ENCODE measurements around the gene CHTF18.

GRCh38 chr16:762595-763268 lies 25.7 kb upstream of the CHTF18 start:
- no peak for TF ChIP-seq CTCF (IDR thresholded peaks at IDR 0.05; ENCODE audit: low read depth, low read length, poor library complexity, severe bottlenecking)
- no peak for TF ChIP-seq EZH2phosphoT487 (IDR thresholded peaks at IDR 0.05; ENCODE audit: borderline replicate concordance, low read length)
